H1 (cell line): ENCODE measurements around the gene ZNF154. TPM values are rescaled to one million over a fixed set of nuclear protein-coding genes. Genes with fewer than 3 reads are reported as not detected.

Experiments
- CTCF ChIA-PET: fragments of 300-600 bp; sonication (Branson Sonifier 250); formaldehyde crosslinking; loops from one replicate; lab custom pipeline; 2021; ENCODE audit not compliant: partially characterized antibody; lab: Charles Lee
- POLR2A ChIA-PET: fragments of 300-600 bp; sonication (Branson Sonifier 250); formaldehyde crosslinking; loops from one replicate; lab custom pipeline; 2021; ENCODE audit warnings: inconsistent platforms; ENCODE audit not compliant: partially characterized antibody; lab: Charles Lee
- DNase-seq, 2 experiments: peaks; one replicate each; pipeline versions ENCODE4 v3.0.0 to v3.0.0-alpha.2; 2010 to 2022; ENCODE audit warnings: low spot score in 2 of 2, low read depth in 1 of 2, mixed read lengths in 1 of 2
- FAIRE-seq: peaks from 2 replicates; lab custom pipeline; 2011; peaks lifted over from hg19 to GRCh38; lab: Jason Lieb, UNC
- H2AFZ ChIP-seq: 2 replicates; pipeline ENCODE4 v1.8.1; 2012; ENCODE audit warnings: low read length, inconsistent platforms
- H2AK5ac ChIP-seq: 2 replicates; pipeline ENCODE4 v1.6.1; 2013; ENCODE audit warnings: low read depth, low read length
- H2BK120ac ChIP-seq: replicated peaks from 2 replicates; pipeline ENCODE3; 2013; ENCODE audit warnings: low read depth, low read length, inconsistent platforms
- H2BK12ac ChIP-seq: 2 replicates; pipeline ENCODE4 v1.6.1; 2013; ENCODE audit warnings: low read depth, low read length
- H2BK15ac ChIP-seq: 2 replicates; pipeline ENCODE4 v1.6.1; 2013; ENCODE audit warnings: low read length
- H2BK20ac ChIP-seq: 2 replicates; pipeline ENCODE4 v1.6.1; 2013; ENCODE audit warnings: low read length
- H2BK5ac ChIP-seq: 2 replicates; pipeline ENCODE4 v1.6.1; 2013; ENCODE audit warnings: low read depth, low read length
- H3K14ac ChIP-seq: 2 replicates; pipeline ENCODE4 v1.6.1; 2013; ENCODE audit warnings: inconsistent platforms; ENCODE audit not compliant: insufficient read length
- H3K18ac ChIP-seq: 2 replicates; pipeline ENCODE4 v1.6.1; 2013; ENCODE audit warnings: low read length; ENCODE audit errors: extremely low read depth
- H3K23ac ChIP-seq: 2 replicates; pipeline ENCODE4 v1.6.1; 2013; ENCODE audit warnings: inconsistent platforms; ENCODE audit not compliant: insufficient read length
- H3K23me2 ChIP-seq: 2 replicates; pipeline ENCODE4 v1.6.1; 2013; ENCODE audit warnings: low read depth, low read length
- H3K27ac ChIP-seq: 2 replicates; pipeline ENCODE4 v1.6.1; 2011; ENCODE audit warnings: low read depth, low read length, inconsistent platforms
- H3K27me3 ChIP-seq, 4 experiments: replicated peaks in 1 of 4; 1 replicate in 1 of 4; 2 replicates in 3 of 4; pipeline versions ENCODE4 v1.6.1 to v1.8.1; 2011 to 2013; ENCODE audit warnings: low read length in 3 of 4, mild to moderate bottlenecking in 3 of 4, inconsistent platforms in 2 of 4, mixed read lengths in 2 of 4, moderate library complexity in 1 of 4; ENCODE audit not compliant: control insufficient read depth in 3 of 4, insufficient read depth in 3 of 4; ENCODE audit errors: extremely low read depth in 1 of 4
- H3K36me3 ChIP-seq, 4 experiments: 2 replicates each; pipeline versions ENCODE4 v1.6.1 to v1.8.1; 2011 to 2013; ENCODE audit warnings: mild to moderate bottlenecking in 4 of 4, low read length in 3 of 4, moderate library complexity in 2 of 4, control low read depth in 1 of 4, inconsistent platforms in 1 of 4; ENCODE audit not compliant: insufficient read depth in 4 of 4, control insufficient read depth in 2 of 4
- H3K4ac ChIP-seq: replicated peaks from 2 replicates; pipeline ENCODE3; 2013; ENCODE audit warnings: low read length, low read depth, mixed read lengths, inconsistent platforms; ENCODE audit not compliant: insufficient read length
- H3K4me1 ChIP-seq, 4 experiments: replicated peaks in 1 of 4; 1 replicate in 1 of 4; 2 replicates in 3 of 4; pipeline versions ENCODE4 v1.6.1 to v1.8.1; 2011 to 2013; ENCODE audit warnings: low read length in 3 of 4, inconsistent platforms in 2 of 4, mixed read lengths in 1 of 4; ENCODE audit not compliant: insufficient read depth in 4 of 4, control insufficient read depth in 3 of 4
- H3K4me2 ChIP-seq, 2 experiments: 2 replicates each; pipeline versions ENCODE4 v1.6.1 to v1.8.1; 2011 to 2013; ENCODE audit warnings: low read depth in 2 of 2, low read length in 2 of 2, control low read depth in 1 of 2, inconsistent platforms in 1 of 2, mild to moderate bottlenecking in 1 of 2; ENCODE audit not compliant: insufficient read depth in 1 of 2
- H3K4me3 ChIP-seq, 4 experiments: fragments of 200-600, 300-600 bp in 1 of 4; sonication (generic), shearing (Covaris generic), sonication (Bioruptor Twin) in 1 of 4; 2 replicates each; pipeline versions ENCODE4 v1.5.1 to v1.8.1; 2011 to 2016; ENCODE audit warnings: low read length in 4 of 4, low read depth in 3 of 4, control low read depth in 2 of 4, inconsistent platforms in 2 of 4, mild to moderate bottlenecking in 2 of 4, mixed read lengths in 1 of 4, moderate library complexity in 1 of 4; ENCODE audit not compliant: insufficient read depth in 2 of 4; ENCODE audit errors: extremely low read depth in 1 of 4
- H3K56ac ChIP-seq: replicated peaks from 2 replicates; pipeline ENCODE3; 2013; ENCODE audit warnings: low read depth, mild to moderate bottlenecking, mixed read lengths, low read length, inconsistent platforms; ENCODE audit not compliant: insufficient read length
- H3K79me1 ChIP-seq: 2 replicates; pipeline ENCODE4 v1.6.1; 2013; ENCODE audit warnings: low read depth, low read length, control low read depth
- H3K79me2 ChIP-seq, 2 experiments: 2 replicates each; pipeline versions ENCODE4 v1.6.1 to v1.8.1; 2012 to 2013; ENCODE audit warnings: low read length in 2 of 2, mild to moderate bottlenecking in 2 of 2, inconsistent platforms in 1 of 2; ENCODE audit not compliant: insufficient read depth in 2 of 2, control insufficient read depth in 1 of 2
- H3K9ac ChIP-seq, 4 experiments: replicated peaks in 1 of 4; 1 replicate in 1 of 4; 2 replicates in 3 of 4; pipeline versions ENCODE4 v1.6.1 to v1.8.1; 2011 to 2013; ENCODE audit warnings: low read depth in 3 of 4, low read length in 3 of 4, control low read depth in 2 of 4, mild to moderate bottlenecking in 2 of 4, moderate library complexity in 2 of 4, inconsistent platforms in 1 of 4; ENCODE audit errors: extremely low read depth in 1 of 4
- H3K9me3 ChIP-seq, 2 experiments: 2 replicates each; pipeline versions ENCODE4 v1.6.1 to v1.8.1; 2012 to 2013; ENCODE audit warnings: mild to moderate bottlenecking in 2 of 2, moderate library complexity in 2 of 2, control low read depth in 1 of 2, inconsistent platforms in 1 of 2, low read depth in 1 of 2, low read length in 1 of 2, mixed read lengths in 1 of 2; ENCODE audit not compliant: insufficient read depth in 2 of 2
- H4K20me1 ChIP-seq, 2 experiments: replicated peaks in 1 of 2; 2 replicates each; pipeline versions ENCODE3 to v1.8.1; 2011 to 2013; ENCODE audit warnings: inconsistent platforms in 2 of 2, low read length in 2 of 2, mild to moderate bottlenecking in 1 of 2; ENCODE audit not compliant: insufficient read depth in 2 of 2, control insufficient read depth in 1 of 2
- H4K5ac ChIP-seq: 2 replicates; pipeline ENCODE4 v1.6.1; 2013; ENCODE audit warnings: low read length, low read depth, mixed read lengths, inconsistent platforms; ENCODE audit not compliant: insufficient read length
- H4K8ac ChIP-seq: 2 replicates; pipeline ENCODE4 v1.8.0; 2013; ENCODE audit warnings: mild to moderate bottlenecking, moderate library complexity, low read length, inconsistent platforms; ENCODE audit not compliant: insufficient read depth; ENCODE audit errors: extremely low read depth
- H4K91ac ChIP-seq: replicated peaks from 2 replicates; pipeline ENCODE3; 2013; ENCODE audit warnings: low read length, mixed read lengths, inconsistent platforms; ENCODE audit not compliant: insufficient read length
- BRCA1 ChIP-seq: IDR thresholded peaks from 2 replicates; pipeline ENCODE4 v1.6.1; 2012; ENCODE audit warnings: low read depth, low read length, improper control_type of control experiment
- CEBPB ChIP-seq: IDR thresholded peaks from 2 replicates; pipeline ENCODE4 v1.6.1; 2012; ENCODE audit warnings: low read depth, low read length
- CHD1 ChIP-seq: IDR thresholded peaks from 2 replicates; pipeline ENCODE4 v1.6.1; 2012; ENCODE audit warnings: low read depth, low read length, improper control_type of control experiment
- EP300 ChIP-seq, 2 experiments: IDR thresholded peaks; 1 replicate in 1 of 2; 2 replicates in 1 of 2; pipeline ENCODE4 v1.6.1; 2011 to 2012; ENCODE audit warnings: low read depth in 2 of 2, low read length in 2 of 2, mild to moderate bottlenecking in 2 of 2, borderline replicate concordance in 1 of 2, inconsistent platforms in 1 of 2, moderate library complexity in 1 of 2
- FOSL1 ChIP-seq: IDR thresholded peaks from 2 replicates; pipeline ENCODE4 v1.6.1; 2011; ENCODE audit warnings: mild to moderate bottlenecking, low read depth, low read length, moderate library complexity; ENCODE audit not compliant: insufficient read depth
- HDAC6 ChIP-seq: IDR thresholded peaks from one replicate; pipeline ENCODE4 v1.7.1; 2012; ENCODE audit warnings: low read depth, mild to moderate bottlenecking, inconsistent platforms, low read length, moderate library complexity
- KDM5A ChIP-seq: fragments of 200-600 bp; IDR thresholded peaks from 2 replicates; pipeline ENCODE4 v1.7.1; 2012; ENCODE audit warnings: mild to moderate bottlenecking, low read length, inconsistent platforms, mixed read lengths
- MAFK ChIP-seq: IDR thresholded peaks from 2 replicates; pipeline ENCODE4 v1.6.1; 2012; ENCODE audit warnings: low read depth, mild to moderate bottlenecking, improper control_type of control experiment, low read length
- PHF8 ChIP-seq: fragments of 200-600 bp; sonication (generic); conservative IDR thresholded peaks from 2 replicates; pipeline ENCODE4 v1.7.1; 2012; ENCODE audit warnings: low read depth, mild to moderate bottlenecking, inconsistent platforms, low read length, moderate library complexity
- RBBP5 ChIP-seq: IDR thresholded peaks from 2 replicates; pipeline ENCODE4 v1.7.1; 2012; ENCODE audit warnings: low read depth, mild to moderate bottlenecking, inconsistent platforms, low read length, moderate library complexity, borderline replicate concordance
- SP4 ChIP-seq: IDR thresholded peaks from 2 replicates; pipeline ENCODE4 v1.6.1; 2012; ENCODE audit warnings: low read length, inconsistent platforms
- SUZ12 ChIP-seq: fragments of 200-600 bp; sonication (generic); IDR thresholded peaks from 2 replicates; pipeline ENCODE4 v1.6.1; 2012; ENCODE audit warnings: mild to moderate bottlenecking, inconsistent platforms, low read length, moderate library complexity, mixed read lengths
- TAF7 ChIP-seq: optimal IDR thresholded peaks from 2 replicates; pipeline ENCODE3; 2011; ENCODE audit warnings: low read depth, mild to moderate bottlenecking, inconsistent platforms, low read length, moderate library complexity, borderline replicate concordance
- TEAD4 ChIP-seq: IDR thresholded peaks from 2 replicates; pipeline ENCODE4 v1.6.1; 2012; ENCODE audit warnings: low read depth, low read length, inconsistent platforms, mixed read lengths
- WGBS, 2 experiments: shearing (Covaris generic) in 1 of 2; methylation state at CpG; one replicate each; pipeline versions ENCODE4 v1.1.6 to v1.1.7; 2013 to 2015; ENCODE audit warnings: low lambda C conversion rate in 2 of 2, mixed read lengths in 2 of 2, inconsistent platforms in 1 of 2, low coverage in 1 of 2, missing lambda C conversion rate in 1 of 2; ENCODE audit not compliant: insufficient replicate concordance in 2 of 2, insufficient coverage in 1 of 2, insufficient read length in 1 of 2; ENCODE audit errors: extremely low coverage in 1 of 2, missing lambda C conversion rate in 1 of 2; 5-methylcytosine and 5-hydroxymethylcytosine counted together
- polyA plus RNA-seq, 7 experiments: library from polyadenylated mRNA; depleted of rRNA in 3 of 7; stranded (reverse) in 5 of 7; unstranded in 2 of 7; fragments of >200 nt in 5 of 7; fragments of 200-250 nt in 2 of 7; gene quantifications; 1 replicate in 5 of 7; 2 replicates in 1 of 7; 4 replicates in 1 of 7; pipeline versions ENCODE4 v1.2.1 to v1.2.3, GENCODE V29; 2011 to 2013; ENCODE audit warnings: missing spikeins in 2 of 7, mixed read lengths in 2 of 7
- total RNA-seq: library from RNA; stranded (reverse); fragmentation: NEBNext Ultra II Directional; extraction: Animal tissue kit (Norgen Biotek cat#: 25700); gene quantifications from 2 replicates; pipeline ENCODE4 v1.2.1, GENCODE V29; 2021

Gene ZNF154
- total and polyA plus RNA-seq, 2 of the 8 experiments (the other 6 are each of a cell fraction or from before 2014, with no cell fraction given): 5.3 to 11.6 TPM

GRCh38 chr19:57701625-57702024, 7.4 kb downstream of the ZNF154 start:
- H3K9me3 ChIP-seq: peaks cover 13 to 16% of the 10 kb centered on the region in 2 experiments; a peak in 3 of 4 replicates
- TF ChIP-seq TAF7 (no peak), BRCA1 (no peak), RBBP5 (no peak), HDAC6 (no peak), CEBPB (no peak), PHF8 (no peak), FOSL1 (no peak), SP4 (no peak), EP300 (IDR thresholded peaks at IDR 0.05; ENCODE audit: borderline replicate concordance in 1 of 2, low read depth in 2 of 2, low read length in 2 of 2) (no peak), SUZ12 (no peak), KDM5A (no peak), TEAD4 (no peak), MAFK (no peak), CHD1 (no peak)

More at GRCh38 chr19:57701625-57702024, 7.4 kb downstream of the ZNF154 start:
- Histone ChIP-seq H2AFZ (no peak overlapping the region), H3K4me3 (no peak overlapping the region), H3K9ac (no peak overlapping the region), H2AK5ac (no peak overlapping the region), H3K79me1 (peaks cover 21% of the 10 kb centered on the region), H2BK12ac (no peak overlapping the region), H4K5ac (no peak overlapping the region), H2BK120ac (no peak overlapping the region), H3K4me1 (no peaks in the 10 kb centered on the region; a peak in 2 of 7 replicates), H4K20me1 (peaks cover 0 to 15% of the 10 kb centered on the region in 2 experiments), H3K14ac (no peak overlapping the region), H3K56ac (no peak overlapping the region), H3K23me2 (0 out of 2 replicates have a peak, but pooled peaks cover 3% of the 10 kb centered on the region), H2BK5ac (no peak overlapping the region), H4K91ac (no peak overlapping the region), H3K27ac (no peak overlapping the region), H4K8ac (no peak overlapping the region), H3K27me3 (no peaks in the 10 kb centered on the region), H2BK20ac (no peak overlapping the region), H3K79me2 (peaks cover 5 to 30% of the 10 kb centered on the region in 2 experiments; a peak in 2 of 4 replicates), H3K4ac (no peak overlapping the region), H3K4me2 (no peak overlapping the region), H3K36me3 (peaks cover 26 to 58% (median 47%) of the 10 kb centered on the region in 4 experiments), H3K18ac (no peak overlapping the region), H2BK15ac (no peak overlapping the region), H3K23ac (no peak overlapping the region)
- 90% methylated on average over 6 of the region's 6 CpGs; no CpG with 5 or more reads in 1 of the 2 experiments for WGBS, 2 experiments
- no peak for DNase-seq
- no peak for FAIRE-seq
- ChIA-PET CTCF (no interaction called here), POLR2A (no interaction called here)
